Measurements from ENCODE around the gene ROM1.
A peak's percentile ranks its signal among the peaks of the same experiment; 100 is the strongest.

ROM1 gene

DNA sequence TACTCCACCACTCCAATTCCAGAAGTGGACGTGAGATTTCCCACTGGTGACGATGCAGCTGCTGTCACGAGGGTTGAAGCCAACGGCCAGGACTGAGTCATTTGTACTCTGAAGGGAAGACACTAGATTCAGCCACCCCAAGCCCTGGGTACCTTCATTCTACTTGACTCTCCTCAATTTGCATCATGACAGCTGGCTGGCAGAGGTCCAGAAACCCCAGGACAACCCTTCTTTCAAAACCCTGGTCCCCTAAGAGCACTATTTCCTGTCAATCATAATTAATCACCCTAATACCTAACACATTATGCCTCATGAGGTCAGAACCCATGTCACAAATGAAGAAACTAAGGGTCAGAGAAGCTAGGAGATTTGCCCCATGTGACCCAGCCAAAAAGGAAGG lies 5.3 kb upstream of the ROM1 start:
- H3K27me3 ChIP-seq (ENCODE audit: low read depth, low read length), result no peaks in the 10 kb centered on the region
- no peak overlapping the region for H3K4me3 ChIP-seq (ENCODE audit: low read length)
- H3K9me3 ChIP-seq (ENCODE audit: insufficient read depth, low read length), result no peaks in the 10 kb centered on the region
- no peak overlapping the region for H3K9ac ChIP-seq (ENCODE audit: low read length)
- no peaks in the 10 kb centered on the region for H4K20me1 ChIP-seq (ENCODE audit: insufficient read depth, low read length)
- H3K79me2 ChIP-seq (ENCODE audit: low read length), result peaks cover 16% of the 10 kb centered on the region
- no peak overlapping the region for H3K4me2 ChIP-seq (ENCODE audit: low read length)
- H3K36me3 ChIP-seq (replicated peaks; ENCODE audit: low read depth, low read length), result peaks cover 22% of the 10 kb centered on the region
- no peak for TF ChIP-seq CTCF (IDR thresholded peaks at IDR 0.05; ENCODE audit: low read depth, low read length)
- H3K27ac ChIP-seq (ENCODE audit: low read length), result no peak overlapping the region
- H2AFZ ChIP-seq (ENCODE audit: low read depth, low read length), result no peak overlapping the region
- H3K4me1 ChIP-seq (ENCODE audit: low read length), result peaks cover 9% of the 10 kb centered on the region

- Histone ChIP-seq H3K27me3 (ENCODE audit: low read depth, low read length) (no peaks in the 10 kb centered on the region), H3K9ac (ENCODE audit: low read length) (no peak overlapping the region), H3K27ac (ENCODE audit: low read length) (no peak overlapping the region), H3K4me2 (ENCODE audit: low read length) (no peak overlapping the region), H3K9me3 (ENCODE audit: insufficient read depth, low read length) (no peaks in the 10 kb centered on the region), H3K4me3 (ENCODE audit: low read length) (no peak overlapping the region), H4K20me1 (ENCODE audit: insufficient read depth, low read length) (no peaks in the 10 kb centered on the region), H2AFZ (ENCODE audit: low read depth, low read length) (no peak overlapping the region), H3K36me3 (replicated peaks; ENCODE audit: low read depth, low read length) (peaks cover 16% of the 10 kb centered on the region), H3K79me2 (ENCODE audit: low read length) (peaks cover 16% of the 10 kb centered on the region), H3K4me1 (ENCODE audit: low read length) (peaks cover 9% of the 10 kb centered on the region)
- no peak for TF ChIP-seq CTCF (IDR thresholded peaks at IDR 0.05; ENCODE audit: low read depth, low read length)
- TF ChIP-seq EZH2phosphoT487 (IDR thresholded peaks at IDR 0.05; ENCODE audit: low read depth), result no peak
These were observed 4.3 kb upstream of the ROM1 start for GRCh38 chr11:62608776-62609175.

GRCh38 chr11:62610403-62610802 lies 2.7 kb upstream of the ROM1 start:
- Histone ChIP-seq H3K36me3 (replicated peaks; ENCODE audit: low read depth, low read length) (peaks cover 15% of the 10 kb centered on the region), H3K4me2 (ENCODE audit: low read length) (no peak overlapping the region)
- no peak for TF ChIP-seq CTCF (IDR thresholded peaks at IDR 0.05; ENCODE audit: low read depth, low read length)
- no peak for TF ChIP-seq EZH2phosphoT487 (IDR thresholded peaks at IDR 0.05; ENCODE audit: low read depth)

DNA sequence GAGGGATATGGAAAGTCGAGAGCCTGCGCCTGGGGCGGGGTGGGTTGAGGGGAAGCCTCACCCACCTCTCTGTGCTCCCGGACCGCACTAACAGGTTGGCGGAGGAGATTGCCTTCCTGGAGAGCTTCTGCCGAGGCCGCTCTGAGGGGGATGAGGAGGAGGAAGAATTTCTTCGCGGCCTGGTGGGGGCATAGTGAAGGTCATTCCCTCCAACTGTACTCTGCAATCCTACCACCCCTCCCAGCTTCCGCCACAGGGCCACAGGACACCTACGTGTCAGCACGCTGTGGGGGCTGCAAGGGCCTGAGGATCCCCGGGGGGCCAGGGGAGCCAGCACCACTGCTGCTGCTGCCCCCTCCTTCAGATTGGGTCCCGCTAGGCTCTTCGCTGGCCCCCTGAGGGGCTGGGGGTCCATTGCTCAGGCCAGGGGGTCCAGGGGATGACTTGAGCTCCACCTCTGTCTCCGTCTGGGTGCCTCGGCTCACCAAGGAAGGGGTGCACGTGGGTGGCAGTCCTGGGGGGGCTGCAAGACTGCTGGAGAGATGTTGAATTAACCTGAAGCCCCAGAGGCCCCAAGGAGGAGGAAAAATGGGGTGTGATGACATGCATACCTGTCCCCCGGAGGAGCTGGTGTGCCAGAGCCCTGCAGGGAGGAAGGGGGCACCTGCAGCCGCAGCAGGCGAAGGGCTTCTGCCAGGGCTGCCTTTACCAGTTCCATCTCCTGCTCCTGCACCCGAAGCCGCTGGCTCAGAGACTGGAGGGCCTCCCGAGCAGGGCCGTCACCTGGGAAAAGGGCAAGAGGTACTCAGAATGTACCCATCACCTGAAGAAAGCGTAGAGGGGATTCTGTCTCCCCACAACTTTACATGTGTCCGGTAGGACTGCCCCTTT lies 2.0 kb upstream of the ROM1 start:
- Histone ChIP-seq H3K9me3 (ENCODE audit: insufficient read depth, low read length) (no peaks in the 10 kb centered on the region), H3K4me2 (ENCODE audit: low read length) (peak overlapping the region; percentile 96), H3K4me3 (ENCODE audit: low read length) (peak overlapping the region; percentile 91), H3K36me3 (replicated peaks; ENCODE audit: low read depth, low read length) (peaks cover 15% of the 10 kb centered on the region), H3K4me1 (ENCODE audit: low read length) (peaks cover 9% of the 10 kb centered on the region), H3K27ac (ENCODE audit: low read length) (peak overlapping the region; percentile 72), H3K79me2 (ENCODE audit: low read length) (peaks cover 16% of the 10 kb centered on the region), H2AFZ (ENCODE audit: low read depth, low read length) (0 out of 2 replicates have a peak overlapping the region, but pooled peaks have one; percentile 31), H3K9ac (ENCODE audit: low read length) (peak overlapping the region; percentile 96), H4K20me1 (ENCODE audit: insufficient read depth, low read length) (no peaks in the 10 kb centered on the region), H3K27me3 (ENCODE audit: low read depth, low read length) (no peaks in the 10 kb centered on the region)
- TF ChIP-seq CTCF (IDR thresholded peaks at IDR 0.05; ENCODE audit: low read depth, low read length) (no peak), EZH2phosphoT487 (IDR thresholded peaks at IDR 0.05; ENCODE audit: low read depth) (no peak)

More at GRCh38 chr11:62610403-62610802, 2.7 kb upstream of the ROM1 start:
- Histone ChIP-seq H3K79me2 (ENCODE audit: low read length) (peaks cover 16% of the 10 kb centered on the region), H2AFZ (ENCODE audit: low read depth, low read length) (no peak overlapping the region), H3K27me3 (ENCODE audit: low read depth, low read length) (no peaks in the 10 kb centered on the region), H3K4me1 (ENCODE audit: low read length) (peaks cover 9% of the 10 kb centered on the region), H4K20me1 (ENCODE audit: insufficient read depth, low read length) (no peaks in the 10 kb centered on the region), H3K4me3 (ENCODE audit: low read length) (no peak overlapping the region), H3K9ac (ENCODE audit: low read length) (no peak overlapping the region), H3K27ac (ENCODE audit: low read length) (no peak overlapping the region), H3K9me3 (ENCODE audit: insufficient read depth, low read length) (no peaks in the 10 kb centered on the region)

Data from OCI-LY3 (cell line).